LNCAP (cell line): Measurements from ENCODE around the gene TAS2R40.

Source experiments
- TF ChIP-seq, protein P1 (sequence below): fragments of 450-650 bp; IDR thresholded peaks from 2 replicates; pipeline ENCODE4 v1.5.1; 2017; ENCODE audit warnings: mild to moderate bottlenecking

TAS2R40 gene

DNA sequence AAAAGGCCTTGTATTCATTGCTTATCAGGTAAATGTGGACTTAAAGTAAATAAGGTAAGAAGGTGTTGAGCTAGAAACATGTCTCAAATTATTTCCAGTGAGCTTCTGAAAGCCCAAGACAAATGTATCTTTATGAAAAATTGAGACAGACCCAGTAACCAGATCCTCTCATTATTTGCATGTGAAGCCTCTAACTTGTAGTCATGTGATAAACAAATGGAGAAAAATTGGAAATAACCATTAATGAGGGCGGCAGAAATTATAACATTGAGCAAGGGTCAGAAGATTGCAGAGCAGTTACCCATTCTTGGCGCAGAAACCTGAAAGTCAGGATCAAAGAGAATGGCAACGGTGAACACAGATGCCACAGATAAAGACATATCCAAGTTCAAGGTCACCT is at the start of gene TAS2R40:
Gene TAS2R40, plus strand, starts transcription at position 301 of the 400 bp plus-strand sequence. Its CDS starts 42 bp downstream, at position 343.
- TF ChIP-seq, protein P1, sequence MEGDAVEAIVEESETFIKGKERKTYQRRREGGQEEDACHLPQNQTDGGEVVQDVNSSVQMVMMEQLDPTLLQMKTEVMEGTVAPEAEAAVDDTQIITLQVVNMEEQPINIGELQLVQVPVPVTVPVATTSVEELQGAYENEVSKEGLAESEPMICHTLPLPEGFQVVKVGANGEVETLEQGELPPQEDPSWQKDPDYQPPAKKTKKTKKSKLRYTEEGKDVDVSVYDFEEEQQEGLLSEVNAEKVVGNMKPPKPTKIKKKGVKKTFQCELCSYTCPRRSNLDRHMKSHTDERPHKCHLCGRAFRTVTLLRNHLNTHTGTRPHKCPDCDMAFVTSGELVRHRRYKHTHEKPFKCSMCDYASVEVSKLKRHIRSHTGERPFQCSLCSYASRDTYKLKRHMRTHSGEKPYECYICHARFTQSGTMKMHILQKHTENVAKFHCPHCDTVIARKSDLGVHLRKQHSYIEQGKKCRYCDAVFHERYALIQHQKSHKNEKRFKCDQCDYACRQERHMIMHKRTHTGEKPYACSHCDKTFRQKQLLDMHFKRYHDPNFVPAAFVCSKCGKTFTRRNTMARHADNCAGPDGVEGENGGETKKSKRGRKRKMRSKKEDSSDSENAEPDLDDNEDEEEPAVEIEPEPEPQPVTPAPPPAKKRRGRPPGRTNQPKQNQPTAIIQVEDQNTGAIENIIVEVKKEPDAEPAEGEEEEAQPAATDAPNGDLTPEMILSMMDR, result no peak

DNA sequence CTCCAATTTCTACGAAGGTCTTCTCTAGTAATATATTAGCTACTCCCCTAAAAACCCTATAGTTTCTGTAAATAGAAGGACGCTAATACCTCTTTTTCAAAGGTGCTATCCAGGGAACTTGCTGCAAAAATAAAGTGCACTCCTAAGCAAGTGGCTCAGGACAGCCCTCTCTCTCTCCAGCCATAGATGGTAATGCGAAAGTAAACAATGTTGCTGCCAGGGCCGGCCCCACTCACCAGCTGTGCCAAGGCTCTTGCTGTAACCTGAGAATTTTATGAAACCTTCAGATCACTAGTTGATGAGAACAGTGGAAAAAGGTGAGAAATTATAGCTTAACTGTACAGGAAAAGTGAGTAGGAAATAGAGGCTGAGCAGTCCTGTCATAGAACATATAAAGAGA is 49.5 kb upstream of the TAS2R40 start:
- TF ChIP-seq, protein P1, result no peak

DNA sequence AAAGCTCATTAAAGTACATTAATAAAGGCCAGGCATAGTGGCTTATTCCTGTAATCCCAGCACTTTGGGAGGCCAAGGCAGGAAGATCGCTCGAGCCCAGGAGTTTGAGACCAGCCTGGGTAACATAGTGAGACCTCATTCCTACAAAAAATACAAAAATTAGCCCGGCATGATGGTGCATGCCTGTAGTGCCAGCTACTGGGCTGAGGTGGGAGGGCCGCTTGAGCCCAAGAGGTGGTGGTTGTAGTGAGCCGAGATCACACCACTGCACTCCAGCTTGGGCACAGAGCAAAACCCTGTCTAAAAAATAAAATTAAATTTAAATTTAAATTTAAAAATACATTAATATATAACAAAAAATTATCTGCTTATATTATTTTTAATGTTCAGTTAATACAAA is 45.7 kb upstream of the TAS2R40 start:
- TF ChIP-seq, protein P1, result no peak

DNA sequence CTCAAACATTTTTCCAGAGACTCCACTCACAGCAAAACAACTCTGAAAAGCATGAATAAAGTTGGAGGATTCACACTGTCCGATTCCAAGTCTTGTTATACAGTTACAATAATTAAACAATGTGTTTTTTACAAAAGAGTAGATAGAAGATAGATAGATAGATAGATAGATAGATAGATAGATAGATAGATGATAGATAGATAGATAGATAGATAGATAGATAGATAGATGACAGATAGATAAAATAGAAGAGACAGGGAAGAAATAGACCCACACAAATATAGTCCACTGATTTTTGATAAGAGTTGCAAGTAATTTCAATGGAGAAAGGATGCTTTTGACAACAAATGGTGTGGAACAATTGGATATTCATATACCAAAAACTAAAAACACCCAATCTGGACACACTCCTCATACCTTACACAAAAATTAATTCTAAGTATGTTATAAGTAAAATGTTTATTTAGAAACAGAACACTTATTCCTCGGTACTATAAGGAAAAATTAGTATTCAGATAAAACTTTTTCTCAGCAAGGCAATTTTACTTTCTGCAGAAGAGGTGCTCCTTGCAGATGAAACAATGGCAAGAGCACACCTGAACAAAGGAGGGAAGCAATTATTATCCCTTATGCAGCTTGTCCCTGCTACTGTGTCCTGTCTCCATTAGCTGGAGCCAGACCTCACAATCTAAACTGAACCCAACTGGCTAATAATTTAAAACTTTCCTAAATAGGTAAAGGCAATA is 44.3 kb upstream of the TAS2R40 start:
- TF ChIP-seq, protein P1, result no peak

- TF ChIP-seq, protein P1, result no peak
These were observed 40.5 kb upstream of the TAS2R40 start for GRCh38 chr7:143181349-143181748.

GRCh38 chr7:143183024-143183423 is 38.8 kb upstream of the TAS2R40 start, which contains the start of gene TAS2R39:
Gene TAS2R39, plus strand, starts transcription at chr7:143183419. Its CDS starts 0 bp downstream, at chr7:143183419.
- TF ChIP-seq, protein P1, result no peak

GRCh38 chr7:143185551-143185950 is 36.3 kb upstream of the TAS2R40 start:
- TF ChIP-seq, protein P1, result no peak
